Measurements from ENCODE around the gene GARIN5B.
A peak's percentile ranks its signal among the peaks of the same experiment; 100 is the strongest.
"Not testable (repeated sequence)": the region's sequence is repeated elsewhere in the genome, so short reads cannot be mapped to it uniquely, and the experiment has no call there.

The GARIN5B gene

DNA sequence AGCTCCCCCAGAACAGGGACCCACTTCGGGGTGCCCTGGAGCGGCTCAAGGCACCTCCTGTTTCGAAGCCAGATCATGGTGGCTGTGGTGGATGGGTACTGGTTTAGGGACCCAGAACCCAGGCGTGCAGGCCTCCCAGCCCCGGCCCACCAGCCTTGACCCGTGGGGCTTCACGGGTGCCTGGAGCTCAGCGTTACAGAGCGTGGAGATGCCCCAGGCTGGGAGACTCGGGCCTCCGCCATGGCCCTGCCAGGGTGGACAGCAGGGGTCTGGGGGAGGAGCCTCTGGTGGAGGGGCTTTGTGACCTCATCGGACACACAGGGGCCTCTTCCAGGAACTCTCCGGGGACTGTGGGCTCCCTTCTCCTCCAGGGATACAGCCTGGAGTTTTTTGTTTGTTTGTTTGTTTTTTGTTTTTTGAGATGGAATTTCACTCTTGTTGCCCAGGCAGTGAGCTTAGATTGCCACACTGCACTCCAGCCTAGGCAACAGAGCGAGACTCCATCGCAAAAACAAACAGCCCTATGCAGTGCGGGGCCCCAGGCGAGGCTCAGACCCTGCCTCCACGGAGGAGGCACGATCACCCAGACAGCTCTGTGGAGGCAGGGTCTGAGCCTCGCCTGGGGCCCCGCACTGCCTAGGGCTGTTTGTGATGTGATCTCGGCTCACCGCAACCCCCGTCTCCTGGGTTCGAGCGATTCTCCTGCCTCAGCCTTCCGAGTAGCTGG is at the start of gene GARIN5B:
TSS of gene GARIN5B (minus strand) at position 271 of the 727 bp plus-strand sequence. CDS start at position 77, 194 bp downstream.
- DNase-seq, result no peak

DNA sequence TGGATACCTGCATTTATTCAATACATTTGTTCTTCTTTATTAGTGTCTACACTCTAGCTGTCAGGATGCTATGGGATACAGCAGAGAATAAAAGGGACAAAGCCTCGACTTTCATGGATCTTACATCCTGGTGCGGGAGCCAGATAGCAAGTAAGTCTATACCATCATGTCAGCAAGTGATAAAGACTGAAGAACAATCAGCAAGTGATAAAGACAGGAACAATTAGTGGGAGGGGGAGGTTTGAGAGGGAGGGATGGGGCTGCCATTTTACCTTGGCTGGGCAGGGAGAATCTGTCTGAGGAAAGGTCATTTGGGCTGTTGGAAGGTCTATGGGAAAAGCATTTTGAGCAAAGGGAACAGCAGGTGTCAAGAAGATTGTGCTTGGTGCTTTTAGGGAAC is 47.1 kb upstream of the GARIN5B start:
- DNase-seq, result no peak

DNA sequence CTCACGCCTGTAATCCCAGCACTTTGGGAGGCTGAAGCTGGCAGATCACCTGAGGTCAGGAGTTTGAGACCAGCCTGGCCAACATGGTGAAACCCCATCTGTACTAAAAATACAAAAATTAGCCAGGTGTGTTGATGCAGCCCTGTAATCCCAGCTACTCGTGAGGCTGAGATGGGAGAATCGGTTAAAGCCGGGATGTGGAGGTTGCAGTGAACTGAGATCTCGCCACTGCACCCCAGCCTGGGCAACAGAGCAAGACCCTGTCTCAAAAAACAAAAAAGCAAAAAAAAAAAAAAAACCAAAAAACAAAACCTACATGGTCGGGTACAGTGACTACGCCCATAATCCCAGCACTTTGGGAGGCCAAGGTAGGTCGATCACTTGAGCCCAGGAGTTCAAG is 46.1 kb upstream of the GARIN5B start:
- not testable (repeated sequence) for DNase-seq

DNA sequence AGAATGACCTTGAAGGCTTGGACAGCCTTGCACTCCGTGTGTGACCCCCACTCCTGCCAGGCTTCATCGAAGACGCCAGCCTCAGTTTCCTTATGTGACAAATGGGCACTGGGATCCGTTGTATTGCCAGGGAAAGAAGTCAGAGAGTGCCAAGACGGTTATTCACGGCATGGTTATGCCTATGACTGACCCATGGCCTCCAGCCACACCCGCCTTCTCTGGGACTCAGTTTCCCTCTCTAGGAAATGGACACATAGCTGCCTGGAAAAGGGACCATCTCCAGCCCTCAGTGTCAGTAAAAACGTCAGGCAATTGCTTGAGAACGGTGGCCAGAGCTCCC is 45.4 kb upstream of the GARIN5B start:
- DNase-seq, result no peak

DNA sequence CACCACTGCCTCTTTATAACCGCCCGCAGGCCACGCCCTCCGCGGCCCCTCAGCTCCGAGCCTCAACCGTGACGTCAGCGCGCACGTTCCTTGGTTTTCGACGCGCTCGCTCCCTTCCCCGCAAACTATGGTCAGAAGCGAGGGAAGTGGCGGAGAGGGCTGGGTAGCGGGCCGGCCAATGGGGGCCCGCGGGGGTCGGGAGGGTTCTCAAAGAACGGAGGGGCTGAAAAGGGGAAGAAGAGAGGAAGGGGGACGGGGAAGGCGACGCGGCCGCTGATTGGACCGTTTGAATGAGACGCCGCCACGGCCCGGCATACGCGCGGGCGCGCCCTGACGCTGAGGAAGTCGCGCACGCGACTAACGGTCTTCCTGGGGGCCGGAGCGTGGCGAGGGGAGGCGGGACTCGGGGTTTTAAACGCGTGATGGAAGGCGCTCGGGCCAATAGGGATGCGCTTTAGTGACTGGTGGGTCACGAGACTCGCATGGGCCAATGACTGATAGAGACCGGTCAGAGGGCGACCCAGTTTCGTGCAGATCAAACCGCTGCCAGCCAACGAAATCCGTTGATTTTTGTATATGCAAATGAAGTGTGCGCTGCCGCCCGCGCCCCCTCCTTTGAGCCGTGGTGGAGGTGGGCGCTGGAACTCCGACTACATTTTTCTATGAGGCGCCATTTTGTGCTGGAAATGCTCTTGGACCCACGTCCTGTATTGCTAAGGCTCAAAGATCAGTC is 44.9 kb upstream of the GARIN5B start:
- DNase-seq, result peak; percentile 100

DNA sequence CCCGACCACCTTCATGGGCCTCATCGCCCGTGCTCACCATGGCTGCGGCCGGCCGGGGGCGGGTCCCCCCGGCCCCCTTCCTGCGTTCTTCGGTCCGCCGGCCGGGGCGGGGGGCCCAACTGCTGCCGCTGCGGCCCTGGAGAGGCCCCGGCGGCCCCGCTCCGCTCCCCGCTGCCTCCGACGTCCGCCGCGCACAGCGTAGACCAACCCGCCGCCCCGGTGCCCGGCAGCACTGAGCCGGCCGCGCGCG is 44.4 kb upstream of the GARIN5B start, which contains the start of gene UBE2S:
TSS of gene UBE2S (minus strand) at position 239 of the 250 bp plus-strand sequence. CDS start at position 40, 199 bp downstream.
- DNase-seq, result not testable (repeated sequence)

DNA sequence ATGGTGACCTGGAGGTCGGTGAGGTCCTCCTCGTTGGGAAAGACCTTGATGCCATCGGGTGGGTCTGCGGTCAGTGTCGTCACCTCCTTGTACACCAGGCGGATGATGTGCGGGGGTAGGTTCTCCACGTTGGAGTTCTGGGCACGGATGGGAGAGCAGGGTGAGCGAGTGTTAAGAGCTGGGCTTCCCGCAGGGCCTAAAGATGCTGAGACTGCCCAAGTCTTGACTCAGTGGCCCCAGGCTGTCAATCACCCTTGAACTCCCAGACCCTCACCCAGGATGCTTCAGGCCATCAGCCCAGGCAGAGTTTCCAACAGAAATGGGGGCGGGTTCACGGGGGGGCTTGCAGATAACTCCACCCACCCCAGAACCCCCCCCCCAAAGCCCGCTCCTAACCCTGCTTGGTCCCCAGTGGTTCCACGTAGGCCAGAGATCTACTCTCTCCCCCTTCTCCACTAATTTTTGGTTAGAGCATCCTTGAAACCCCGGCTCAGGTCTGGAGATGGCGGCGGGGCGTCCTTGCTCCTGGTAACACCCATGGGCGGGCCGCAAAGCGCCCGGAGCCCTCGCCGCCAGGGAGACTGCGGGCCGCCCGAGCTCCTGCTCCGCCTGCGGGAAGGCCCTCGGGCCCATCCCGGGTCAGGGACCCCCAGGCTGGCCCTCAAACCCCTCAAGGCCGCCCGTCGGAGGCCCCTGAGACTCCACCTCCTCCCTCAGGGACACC is 43.9 kb upstream of the GARIN5B start:
- DNase-seq, result no peak

DNA sequence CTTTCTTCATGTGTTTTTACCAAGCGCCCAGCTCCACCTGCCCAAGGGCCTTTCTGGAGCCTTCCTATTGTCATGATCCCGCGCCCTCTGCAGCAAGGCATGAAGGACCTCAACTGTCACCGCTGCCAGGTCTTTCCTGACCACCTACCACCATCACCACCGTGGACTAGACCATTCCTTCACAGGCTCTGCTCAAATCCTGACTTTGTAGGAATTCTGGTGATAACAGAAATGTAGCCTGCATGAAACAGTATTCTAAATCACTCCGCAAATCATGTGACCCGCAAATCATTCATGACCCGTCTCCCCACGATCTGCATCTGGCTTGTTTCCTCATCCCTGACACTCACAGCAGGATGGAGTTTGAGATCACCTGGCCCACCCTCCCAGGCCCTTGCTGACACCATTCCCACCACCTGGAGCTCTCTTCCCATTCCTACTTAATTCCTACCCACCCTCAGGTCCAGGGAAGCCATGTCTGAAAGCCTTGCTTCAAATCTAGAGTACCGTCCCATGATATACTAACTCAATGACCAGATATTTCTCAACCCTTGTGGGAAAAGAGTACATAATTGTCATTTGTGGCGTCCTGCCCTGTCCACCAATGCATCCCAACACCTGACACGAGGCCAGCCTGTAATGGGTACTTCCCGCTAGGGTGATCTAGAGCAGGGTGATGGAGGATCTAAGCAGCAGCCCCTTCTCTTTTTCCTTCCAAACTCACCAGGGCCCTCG is 43.2 kb upstream of the GARIN5B start:
- no peak for DNase-seq

DNA sequence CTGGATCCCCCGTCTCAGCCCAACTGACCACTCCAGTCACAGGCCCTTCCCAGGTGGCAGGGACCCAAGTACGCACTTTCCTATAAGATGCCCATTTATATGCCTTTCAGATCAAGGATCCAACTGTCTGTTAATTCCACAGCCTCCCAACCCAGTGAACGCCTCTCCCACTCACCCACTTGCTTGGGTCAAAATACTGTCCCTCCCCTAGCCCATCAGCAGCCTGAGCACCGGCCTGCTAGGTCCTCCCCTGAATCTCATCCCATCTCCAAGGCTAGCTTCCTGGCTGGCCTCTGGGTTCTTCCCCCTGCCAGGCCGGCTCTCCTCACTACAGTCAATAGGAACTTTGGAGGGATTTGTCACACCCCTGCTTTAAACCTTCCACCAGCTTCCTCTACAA is 42.6 kb upstream of the GARIN5B start:
- no peak for DNase-seq

DNA sequence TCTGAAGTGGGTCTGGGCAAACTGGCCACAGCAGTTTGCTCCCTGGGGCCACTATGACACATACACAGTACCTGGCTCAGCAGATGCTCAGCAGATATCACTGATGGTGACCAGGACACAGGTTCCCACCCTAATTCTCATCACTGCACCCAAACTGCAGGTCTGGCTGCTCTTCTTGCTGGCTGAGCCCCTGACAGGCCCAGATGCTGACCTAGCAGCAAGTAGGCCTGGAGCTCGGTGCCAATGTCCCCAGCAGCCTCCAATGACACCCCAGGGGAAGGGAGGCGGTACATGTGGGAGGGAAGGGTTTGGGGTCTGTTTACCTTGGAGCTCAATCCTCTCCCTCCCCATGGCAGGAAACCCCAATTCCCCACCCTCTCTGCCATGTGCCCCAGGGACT is 39.4 kb upstream of the GARIN5B start:
- no peak for DNase-seq

DNA sequence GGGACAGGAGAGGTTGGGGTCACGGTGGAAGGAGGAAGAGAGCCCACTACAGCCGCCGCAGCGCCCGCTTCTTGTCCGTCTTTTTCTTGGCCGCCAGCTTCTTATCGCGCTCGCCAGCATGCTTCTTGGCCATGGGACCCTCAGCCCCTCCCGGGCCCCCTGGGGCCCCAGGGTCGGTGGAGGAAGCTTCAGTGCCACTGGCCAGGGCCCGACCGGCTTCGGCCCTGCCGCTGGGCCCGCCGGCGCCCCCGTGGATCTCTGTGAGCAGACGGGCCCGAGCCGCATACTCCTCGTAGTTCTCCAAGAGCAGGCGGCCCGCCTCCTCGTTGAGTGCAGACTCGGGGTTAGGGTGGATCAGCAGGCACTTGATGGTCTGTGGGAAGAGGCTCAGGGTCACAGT is 38.3 kb upstream of the GARIN5B start:
- not testable (repeated sequence) for DNase-seq

DNA sequence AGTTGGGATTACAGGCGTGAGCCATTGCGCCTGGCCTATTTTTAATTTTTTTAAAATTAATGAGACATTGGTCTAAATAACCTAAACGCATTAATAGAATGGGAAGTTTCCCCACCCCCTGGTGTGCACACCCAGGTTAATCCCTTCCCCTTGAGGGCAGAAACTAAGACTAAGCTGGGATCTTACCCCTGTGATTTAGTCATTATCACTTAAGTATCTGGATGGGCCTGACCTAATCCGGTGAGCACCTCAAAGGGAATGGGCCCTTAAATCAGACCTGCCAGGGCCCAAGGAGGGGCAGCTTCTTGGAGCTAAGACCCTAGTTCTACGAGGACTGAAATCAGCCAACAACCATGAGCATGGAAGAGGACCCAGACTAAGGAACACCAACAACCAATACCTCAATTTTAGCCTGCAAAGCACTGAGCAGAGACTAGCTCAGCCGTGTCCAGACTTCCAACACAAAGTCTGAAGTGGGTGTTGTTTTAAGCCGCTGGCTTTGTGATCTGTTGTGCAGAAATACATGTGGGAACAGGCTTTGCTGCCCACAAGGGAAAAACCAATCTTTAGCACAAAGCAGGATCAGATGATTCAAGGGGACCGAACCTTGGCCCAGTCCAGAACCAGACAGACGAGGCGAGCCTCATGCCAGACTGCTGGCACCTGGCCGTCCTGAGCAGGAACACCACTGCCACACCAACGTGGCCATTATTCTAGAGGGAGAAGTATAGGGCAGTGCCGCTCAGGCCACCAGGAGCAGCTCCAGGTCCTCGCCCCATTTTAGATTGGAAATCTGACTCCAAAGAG is 37.4 kb upstream of the GARIN5B start:
- DNase-seq, result no peak

DNA sequence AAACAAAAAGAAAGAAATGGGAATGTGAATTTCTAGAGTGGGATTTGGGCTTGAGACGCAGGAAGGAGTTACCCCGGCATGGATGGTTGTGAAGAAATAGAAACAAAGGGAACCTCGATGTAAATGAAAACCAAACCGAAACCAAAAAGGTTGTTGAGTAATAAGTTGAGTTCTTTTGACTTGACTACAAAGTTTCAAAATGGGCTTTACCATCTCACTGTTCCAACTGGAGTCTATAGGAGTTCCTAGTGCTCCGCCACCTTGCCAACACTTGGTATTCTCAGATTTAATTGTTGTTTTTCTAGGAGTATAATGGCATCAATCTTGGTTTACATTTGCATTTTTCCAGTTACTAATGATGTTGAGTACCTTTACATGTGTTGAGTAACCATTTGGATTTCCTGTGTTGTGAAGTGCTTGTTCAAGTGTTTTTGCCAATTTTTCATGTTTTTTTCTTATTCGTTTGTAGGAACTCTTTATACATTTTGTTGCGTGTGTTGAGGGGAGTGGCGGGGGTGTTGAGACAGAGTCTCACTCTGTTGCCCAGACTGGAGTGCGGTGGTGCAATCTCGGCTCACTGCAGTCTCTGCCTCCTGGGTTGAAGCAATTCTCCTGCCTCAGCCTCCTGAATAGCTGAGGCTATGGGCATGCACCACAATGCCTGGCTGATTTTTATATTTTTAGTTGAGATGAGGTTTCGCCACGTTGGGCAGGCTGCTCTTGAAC is 35.3 kb upstream of the GARIN5B start:
- no peak for DNase-seq

DNA sequence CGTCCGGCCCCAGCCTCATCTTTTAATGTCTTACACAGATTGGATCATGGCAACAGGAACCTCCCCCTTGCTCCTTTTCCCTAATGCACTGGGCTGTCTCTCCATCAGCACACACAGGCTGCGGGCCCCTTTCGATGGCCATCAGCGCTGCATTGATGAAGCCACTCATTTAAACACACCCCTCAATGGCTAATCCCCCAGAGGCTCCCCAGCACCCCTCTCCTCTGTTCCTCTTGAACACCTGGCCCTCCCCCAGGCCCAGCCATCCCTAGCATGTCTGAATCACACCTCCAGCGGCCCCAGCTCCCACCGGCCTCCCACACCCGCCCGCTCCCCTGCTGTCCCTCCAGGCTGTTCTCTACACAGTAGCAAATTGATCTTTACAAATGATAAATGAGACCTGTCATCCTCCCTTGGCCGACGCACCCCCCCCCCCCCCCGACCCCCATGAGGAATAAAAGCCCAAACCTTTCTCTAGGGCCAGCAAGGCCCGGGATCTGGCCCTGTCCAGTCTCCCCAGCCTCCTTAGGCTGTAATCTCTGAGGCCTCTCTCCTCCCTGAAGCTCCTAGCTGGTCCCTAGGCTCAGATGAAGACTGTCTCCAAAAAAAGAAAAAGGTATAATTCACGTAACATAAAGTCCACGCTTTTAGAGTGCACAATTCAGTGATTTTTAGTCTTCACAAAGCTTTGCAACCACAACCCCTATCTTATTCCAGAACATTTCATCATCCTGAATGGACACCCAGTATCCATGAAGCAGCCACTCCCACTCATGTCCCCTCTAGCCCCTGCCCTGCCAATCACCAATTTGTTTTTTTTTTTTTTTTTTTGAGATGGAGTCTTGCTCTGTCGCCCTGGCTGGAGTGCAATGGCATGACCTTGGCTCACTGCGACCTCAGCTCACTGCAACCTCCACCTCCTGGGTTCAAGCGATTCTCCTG is 30.0 kb upstream of the GARIN5B start:
- no peak for DNase-seq

DNA sequence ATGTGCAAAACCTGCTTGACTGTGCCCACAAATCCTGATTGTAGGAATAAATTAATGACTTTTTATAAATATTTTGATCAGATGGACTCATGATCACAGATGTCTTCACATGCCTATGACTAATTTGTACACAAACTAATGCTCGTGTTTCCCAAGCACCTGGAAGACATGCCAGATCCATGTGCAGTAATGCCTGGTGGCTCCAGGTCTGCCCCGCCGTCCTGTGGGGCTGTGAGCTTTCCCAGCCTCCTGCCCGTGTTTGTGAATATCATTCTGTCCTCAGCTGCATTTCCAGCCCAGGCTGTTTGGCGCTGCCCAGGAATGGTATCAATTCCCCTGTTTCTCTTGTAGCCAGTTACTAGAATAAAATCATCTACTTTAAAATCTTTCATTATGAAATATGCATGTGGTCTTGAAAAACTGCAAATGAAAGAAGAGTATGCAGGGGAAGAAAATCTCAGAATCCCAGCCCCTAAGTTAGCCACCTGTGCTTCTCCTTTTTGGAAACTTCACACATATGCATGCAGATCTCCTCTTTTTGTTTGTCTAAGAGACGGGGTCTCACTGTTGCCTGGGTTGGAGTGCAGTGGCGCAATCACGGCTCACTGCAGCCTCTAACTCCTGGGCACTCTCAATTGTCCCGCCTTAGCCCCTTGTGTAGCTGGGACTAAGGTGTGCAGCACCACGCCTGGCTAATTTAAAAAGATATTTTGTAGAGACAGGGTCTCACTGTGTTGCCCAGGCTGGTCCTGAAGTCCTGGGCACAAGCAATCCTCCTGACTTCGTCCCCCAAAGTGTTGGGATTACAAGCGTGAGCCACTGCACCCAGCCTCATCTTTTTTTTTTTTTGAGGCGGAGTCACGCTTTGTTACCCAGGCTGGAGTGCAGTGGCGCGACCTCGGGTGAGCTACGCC is 28.9 kb upstream of the GARIN5B start:
- no peak for DNase-seq

DNA sequence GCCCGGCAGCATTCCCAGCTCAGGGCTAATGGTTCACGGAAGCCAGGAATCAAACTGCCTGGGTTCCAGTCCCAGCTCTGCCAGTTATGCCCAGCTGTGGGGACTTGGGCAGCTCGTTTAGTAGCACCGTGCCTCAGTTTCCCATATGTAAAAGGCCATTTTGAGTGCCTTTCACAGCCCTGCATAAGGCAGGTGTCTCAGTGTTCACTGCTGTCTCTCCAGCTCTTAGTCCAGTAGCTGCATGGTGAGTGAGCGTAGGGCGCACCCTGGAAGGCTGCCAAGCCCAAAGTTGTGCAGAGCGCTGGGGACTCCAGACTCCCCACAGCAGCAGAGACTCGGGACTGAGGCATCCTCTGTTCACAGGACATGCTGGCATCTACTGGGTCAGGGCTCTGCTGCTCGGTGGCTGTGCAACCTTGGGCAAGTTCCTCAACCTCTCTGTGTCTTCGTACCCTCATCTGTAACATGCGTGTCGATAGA is 28.2 kb upstream of the GARIN5B start:
- no peak for DNase-seq

DNA sequence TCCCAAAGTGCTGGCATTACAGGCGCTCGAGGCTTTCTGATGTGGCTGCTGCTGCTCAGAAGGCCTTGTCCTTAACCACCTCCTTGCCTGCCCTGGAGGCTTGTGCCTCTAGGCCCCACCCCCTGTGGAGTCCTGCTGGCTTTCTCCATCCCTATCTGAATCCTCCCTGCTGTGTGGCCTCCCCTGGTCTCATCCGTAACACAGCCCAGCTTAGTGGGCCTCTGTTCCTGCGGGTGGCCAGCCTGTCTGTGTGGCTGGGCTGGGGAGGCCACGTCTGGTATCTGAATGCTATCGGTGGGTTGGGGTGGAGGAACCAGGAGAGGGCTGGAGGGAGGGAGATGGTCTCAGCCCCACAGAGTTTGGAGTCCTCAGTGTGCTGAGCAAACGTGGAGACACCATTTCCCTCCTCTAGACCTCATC is 27.4 kb upstream of the GARIN5B start:
- no peak for DNase-seq

DNA sequence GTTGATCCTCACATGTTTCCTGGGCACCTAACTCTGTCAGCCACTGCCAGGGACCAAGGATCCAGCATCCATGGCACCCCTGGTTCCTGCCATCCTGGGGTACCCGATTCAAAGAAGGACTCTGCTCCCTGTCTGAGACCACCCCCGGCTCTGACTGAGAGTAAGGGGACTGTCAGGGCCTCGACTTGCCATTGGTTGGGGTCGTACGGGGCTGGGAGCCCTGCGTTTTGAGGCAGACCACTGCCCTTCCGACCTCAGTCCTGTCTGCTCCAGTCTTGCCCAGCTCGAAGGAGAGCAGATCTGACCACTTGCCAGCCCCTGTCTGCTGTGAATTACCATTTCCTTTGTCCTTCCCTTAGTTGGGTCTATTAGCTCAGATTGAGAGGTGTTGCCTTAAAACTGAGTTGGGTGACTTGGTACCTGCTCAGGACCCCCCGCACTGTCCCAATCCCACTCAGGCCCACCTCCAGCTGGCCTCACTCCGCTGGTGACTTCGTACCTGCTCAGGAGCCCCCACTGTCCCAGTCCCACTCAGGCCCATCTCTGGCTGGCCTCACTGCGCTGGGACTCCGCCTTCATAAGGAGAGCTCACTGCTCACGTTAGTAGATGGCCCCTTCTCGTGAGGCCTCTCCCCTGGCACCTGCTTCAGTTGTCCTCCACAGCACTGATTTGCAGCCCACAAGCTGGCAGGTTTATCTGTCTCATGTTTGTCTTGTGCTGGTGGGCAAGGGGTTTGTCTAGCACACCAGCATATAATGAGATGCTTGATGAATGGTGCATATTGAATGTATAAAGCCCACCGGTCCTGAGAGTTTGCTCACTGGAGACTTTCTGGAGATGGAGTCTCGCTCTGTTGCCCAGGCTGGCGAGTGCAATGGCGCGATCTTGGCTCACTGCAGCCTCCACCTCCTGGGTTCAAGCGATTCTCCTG is 26.6 kb upstream of the GARIN5B start:
- DNase-seq, result no peak

Data from NCI-H1105 treated with DMSO at 0.1 percent for 48 hours (cell line).